Spleen (tissue), 7 donors: ENCODE data around the gene EWSR1.

Experiments used
- CTCF ChIP-seq, 11 experiments: fragments of 200-600 bp in 7 of 11; fragments of 450-650 bp in 4 of 11; sonication (generic) in 4 of 11; IDR thresholded peaks in 8 of 11; conservative IDR thresholded peaks in 3 of 11; 1 replicate in 7 of 11; 2 replicates in 4 of 11; pipeline versions ENCODE4 v1.4.0 to v1.8.0; 2016 to 2021; ENCODE audit warnings: antibody characterized with exemption in 11 of 11, inconsistent platforms in 4 of 11, mild to moderate bottlenecking in 1 of 11
- POLR2A ChIP-seq, 3 donors: fragments of 450-650 bp; IDR thresholded peaks; one replicate each; pipeline ENCODE4 v1.5.1; 2017; ENCODE audit warnings: antibody characterized with exemption in 3 of 3, mild to moderate bottlenecking in 1 of 3
- donor health status: DM: no; HTN: no; CAD: no; lungs with moderate emphysema.
- donor health status: DM: no; HTN: no; CAD: no.
- donor health status: DM: no; HTN: no; CAD: no.

DNA sequence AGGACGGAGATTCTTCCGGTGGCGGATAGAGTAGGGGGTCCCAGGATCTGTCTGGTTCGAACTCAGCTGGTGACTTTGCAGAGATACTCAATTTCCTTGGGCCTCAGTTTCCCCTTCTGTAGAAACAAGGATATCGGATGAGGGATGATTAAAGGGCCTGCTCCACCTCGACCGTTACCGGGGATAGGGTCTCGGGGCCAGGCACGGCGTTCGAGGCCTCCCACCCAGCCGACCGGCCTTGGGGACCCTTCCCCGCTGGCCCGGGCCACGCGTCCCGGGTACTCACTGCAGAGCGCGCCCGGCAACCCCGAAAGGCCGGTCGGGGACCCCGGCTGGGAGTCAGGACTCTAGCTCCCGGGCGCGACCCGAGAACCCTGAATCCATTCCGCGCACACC, 608 bp upstream of the EWSR1 start:
- TF ChIP-seq CTCF (IDR thresholded peaks at IDR 0.05 in 8 of 11, conservative IDR thresholded peaks at IDR 0.05 in 3 of 11) (no peak), POLR2A (IDR thresholded peaks at IDR 0.05) (no peak)
